ENCODE measurements around the gene C21orf58. TPM values are rescaled to one million over a fixed set of nuclear protein-coding genes. Genes with fewer than 3 reads are reported as not detected.

The C21orf58 gene
- total RNA-seq, 2 experiments from 2014 or later, result 112 to 141 TPM

DNA sequence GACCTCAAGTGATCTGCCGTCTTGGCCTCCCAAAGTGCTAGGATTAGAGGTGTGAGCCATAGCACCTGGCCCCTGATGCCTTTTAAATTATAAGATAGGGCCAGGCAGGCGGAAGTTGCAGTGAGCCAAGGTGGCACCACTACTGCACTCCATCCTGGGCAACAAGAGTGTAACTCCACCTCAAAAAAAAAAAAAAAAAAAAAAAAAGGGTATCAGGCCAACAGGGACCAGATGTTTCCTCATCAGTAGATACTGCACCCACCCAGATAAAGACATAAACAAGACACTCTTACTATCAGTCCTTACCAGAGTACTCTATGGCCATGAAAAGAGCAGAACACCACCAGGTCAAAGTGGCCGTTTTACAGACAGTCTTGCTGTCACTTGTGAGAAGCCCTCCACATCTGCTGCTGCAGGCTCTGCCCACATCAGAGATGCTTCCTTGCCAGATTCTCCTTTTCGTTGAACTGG lies 3.3 kb downstream of the C21orf58 start:
- peaks cover 58% of the 10 kb centered on the region for H3K79me2 ChIP-seq (ENCODE audit: insufficient read depth, low read depth, low read length)
- H2AFZ ChIP-seq (ENCODE audit: low read length), result no peak overlapping the region
- no peak for TF ChIP-seq EZH2phosphoT487 (IDR thresholded peaks at IDR 0.05; ENCODE audit: borderline replicate concordance, low read depth, low read length)
- TF ChIP-seq, protein P1, sequence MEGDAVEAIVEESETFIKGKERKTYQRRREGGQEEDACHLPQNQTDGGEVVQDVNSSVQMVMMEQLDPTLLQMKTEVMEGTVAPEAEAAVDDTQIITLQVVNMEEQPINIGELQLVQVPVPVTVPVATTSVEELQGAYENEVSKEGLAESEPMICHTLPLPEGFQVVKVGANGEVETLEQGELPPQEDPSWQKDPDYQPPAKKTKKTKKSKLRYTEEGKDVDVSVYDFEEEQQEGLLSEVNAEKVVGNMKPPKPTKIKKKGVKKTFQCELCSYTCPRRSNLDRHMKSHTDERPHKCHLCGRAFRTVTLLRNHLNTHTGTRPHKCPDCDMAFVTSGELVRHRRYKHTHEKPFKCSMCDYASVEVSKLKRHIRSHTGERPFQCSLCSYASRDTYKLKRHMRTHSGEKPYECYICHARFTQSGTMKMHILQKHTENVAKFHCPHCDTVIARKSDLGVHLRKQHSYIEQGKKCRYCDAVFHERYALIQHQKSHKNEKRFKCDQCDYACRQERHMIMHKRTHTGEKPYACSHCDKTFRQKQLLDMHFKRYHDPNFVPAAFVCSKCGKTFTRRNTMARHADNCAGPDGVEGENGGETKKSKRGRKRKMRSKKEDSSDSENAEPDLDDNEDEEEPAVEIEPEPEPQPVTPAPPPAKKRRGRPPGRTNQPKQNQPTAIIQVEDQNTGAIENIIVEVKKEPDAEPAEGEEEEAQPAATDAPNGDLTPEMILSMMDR (conservative IDR thresholded peaks at IDR 0.05; ENCODE audit: low read length), result no peak
- peak; percentile 33 for DNase-seq (ENCODE audit: low spot score)
- H3K4me3 ChIP-seq (ENCODE audit: low read depth, low read length, poor library complexity, severe bottlenecking), result peak overlapping the region; percentile 86
- no peaks in the 10 kb centered on the region for H3K9me2 ChIP-seq (ENCODE audit: insufficient read depth, low read length)
- ChIA-PET POLR2A (no interaction called here), CTCF (ENCODE audit: unreplicated experiment) (no interaction called here)
- peaks cover 76% of the 10 kb centered on the region for H3K36me3 ChIP-seq (ENCODE audit: insufficient read depth, low read length)
- peak overlapping the region; percentile 80 for H3K4me2 ChIP-seq (ENCODE audit: low read length)
- intact Hi-C loops (cut with micrococcal nuclease; ENCODE audit: unreplicated experiment), result no loop called here
- no peak overlapping the region for H3K27ac ChIP-seq (ENCODE audit: low read depth, low read length, poor library complexity, severe bottlenecking)
- H3K4me1 ChIP-seq (ENCODE audit: insufficient read depth, low read length, poor library complexity, severe bottlenecking), result peaks cover 19% of the 10 kb centered on the region
- no peaks in the 10 kb centered on the region for H3K9me3 ChIP-seq (ENCODE audit: low read length)
- H4K20me1 ChIP-seq (ENCODE audit: insufficient read depth, low read length), result peaks cover 25% of the 10 kb centered on the region
- BruUV-seq (replicated peaks), result no TSS peak

DNA sequence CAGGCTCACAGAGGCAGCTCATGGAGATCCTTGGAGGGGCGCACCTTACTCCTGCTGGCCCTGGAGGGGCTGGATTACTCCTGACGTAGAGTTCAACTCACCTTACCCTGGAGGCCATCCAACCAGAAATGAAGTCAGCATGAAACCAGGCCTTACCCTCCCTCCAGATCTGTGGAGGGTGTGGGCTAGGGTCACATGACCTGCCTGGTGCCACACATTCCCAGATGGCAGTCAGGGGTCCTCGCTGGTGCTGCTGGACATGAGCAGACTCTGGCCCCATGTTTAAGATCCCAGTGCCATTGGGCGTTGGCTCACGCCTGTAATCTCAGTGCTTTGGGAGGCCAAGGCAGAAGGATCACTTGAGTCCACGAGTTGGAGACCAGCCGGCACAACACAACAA lies 4.5 kb downstream of the C21orf58 start:
- Histone ChIP-seq H3K9me3 (ENCODE audit: low read length) (no peaks in the 10 kb centered on the region), H4K20me1 (ENCODE audit: insufficient read depth, low read length) (peaks cover 25% of the 10 kb centered on the region), H3K4me3 (ENCODE audit: low read depth, low read length, poor library complexity, severe bottlenecking) (no peak overlapping the region), H3K79me2 (ENCODE audit: insufficient read depth, low read depth, low read length) (peaks cover 51% of the 10 kb centered on the region), H3K27ac (ENCODE audit: low read depth, low read length, poor library complexity, severe bottlenecking) (no peak overlapping the region), H3K4me1 (ENCODE audit: insufficient read depth, low read length, poor library complexity, severe bottlenecking) (peaks cover 19% of the 10 kb centered on the region), H3K4me2 (ENCODE audit: low read length) (no peak overlapping the region), H2AFZ (ENCODE audit: low read length) (no peak overlapping the region), H3K36me3 (ENCODE audit: insufficient read depth, low read length) (peaks cover 88% of the 10 kb centered on the region), H3K9me2 (ENCODE audit: insufficient read depth, low read length) (no peaks in the 10 kb centered on the region)
- POLR2A ChIA-PET, result no interaction called here
- CTCF ChIA-PET (ENCODE audit: unreplicated experiment), result no interaction called here
- intact Hi-C loops (cut with micrococcal nuclease; ENCODE audit: unreplicated experiment), result no loop called here
- TF ChIP-seq, protein P1 (conservative IDR thresholded peaks at IDR 0.05; ENCODE audit: low read length), result no peak
- no peak for TF ChIP-seq EZH2phosphoT487 (IDR thresholded peaks at IDR 0.05; ENCODE audit: borderline replicate concordance, low read depth, low read length)
- no peak for DNase-seq (ENCODE audit: low spot score)
- BruUV-seq (replicated peaks), result no TSS peak

DNA sequence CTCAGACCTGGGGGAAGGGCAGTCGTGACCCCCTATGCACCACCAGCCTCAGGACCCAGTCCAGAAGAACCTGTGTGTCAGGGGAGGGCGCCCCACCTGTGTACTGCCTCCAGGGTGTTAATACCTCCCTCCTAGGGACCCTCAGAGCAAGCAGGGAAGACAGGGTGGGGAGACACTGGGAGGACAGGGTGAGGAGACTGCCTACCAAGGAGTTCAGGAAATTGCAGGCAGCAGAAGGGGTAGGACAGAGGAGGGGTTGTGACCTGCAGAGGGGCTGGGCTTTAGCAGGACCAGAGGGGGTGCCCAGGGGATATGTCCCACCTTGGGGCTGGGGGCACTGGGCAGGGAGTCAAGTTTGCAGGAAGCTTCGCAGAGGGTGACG lies 5.2 kb downstream of the C21orf58 start:
- Histone ChIP-seq H3K4me1 (ENCODE audit: insufficient read depth, low read length, poor library complexity, severe bottlenecking) (peaks cover 19% of the 10 kb centered on the region), H3K36me3 (ENCODE audit: insufficient read depth, low read length) (peaks cover 95% of the 10 kb centered on the region), H2AFZ (ENCODE audit: low read length) (no peak overlapping the region), H3K4me3 (ENCODE audit: low read depth, low read length, poor library complexity, severe bottlenecking) (no peak overlapping the region), H3K4me2 (ENCODE audit: low read length) (no peak overlapping the region), H3K9me2 (ENCODE audit: insufficient read depth, low read length) (no peaks in the 10 kb centered on the region), H4K20me1 (ENCODE audit: insufficient read depth, low read length) (peaks cover 25% of the 10 kb centered on the region), H3K9me3 (ENCODE audit: low read length) (no peaks in the 10 kb centered on the region), H3K27ac (ENCODE audit: low read depth, low read length, poor library complexity, severe bottlenecking) (no peak overlapping the region), H3K79me2 (ENCODE audit: insufficient read depth, low read depth, low read length) (peaks cover 49% of the 10 kb centered on the region)
- no peak for TF ChIP-seq EZH2phosphoT487 (IDR thresholded peaks at IDR 0.05; ENCODE audit: borderline replicate concordance, low read depth, low read length)
- TF ChIP-seq, protein P1 (conservative IDR thresholded peaks at IDR 0.05; ENCODE audit: low read length), result no peak
- BruUV-seq (replicated peaks), result no TSS peak
- intact Hi-C loops (cut with micrococcal nuclease; ENCODE audit: unreplicated experiment), result no loop called here
- ChIA-PET POLR2A (no interaction called here), CTCF (ENCODE audit: unreplicated experiment) (no interaction called here)
- no peak for DNase-seq (ENCODE audit: low spot score)

All from OCI-LY7 (cell line).